HEK293T (cell line): Measurements from ENCODE around the gene CFAP43.

Source experiments
- CTCF ChIA-PET: fragments of 350-600 bp; formaldehyde crosslinking; extraction: SDS; loops from one replicate; lab custom pipeline; 2021; ENCODE audit warnings: antibody characterized with exemption, inconsistent platforms; lab: Yijun Ruan, JAX
- POLR2A ChIA-PET: fragments of 350-600 bp; formaldehyde crosslinking; extraction: SDS; loops from one replicate; lab custom pipeline; 2020; ENCODE audit warnings: antibody characterized with exemption, inconsistent platforms; lab: Yijun Ruan, JAX
- DNase-seq: peaks from one replicate; pipeline ENCODE4 v3.0.0; 2012; ENCODE audit warnings: mixed read lengths; ENCODE audit errors: extremely low spot score
- ARNT ChIP-seq: fragments of 450-650 bp; IDR thresholded peaks from 2 replicates; pipeline ENCODE4 v1.6.1; 2017; ENCODE audit warnings: mild to moderate bottlenecking
- BHLHE40 ChIP-seq: fragments of 450-650 bp; IDR thresholded peaks from 2 replicates; pipeline ENCODE4 v1.6.1; 2016; ENCODE audit warnings: mild to moderate bottlenecking, moderate library complexity, borderline replicate concordance
- CTBP1 ChIP-seq: fragments of 450-650 bp; IDR thresholded peaks from 2 replicates; pipeline ENCODE4 v1.6.1; 2016; ENCODE audit warnings: borderline replicate concordance
- ELF4 ChIP-seq: fragments of 450-650 bp; IDR thresholded peaks from 2 replicates; pipeline ENCODE4 v1.6.1; 2017; ENCODE audit warnings: antibody characterized with exemption
- FOXA1 ChIP-seq: fragments of 450-650 bp; IDR thresholded peaks from 2 replicates; pipeline ENCODE4 v1.6.1; 2016; ENCODE audit warnings: mild to moderate bottlenecking
- FOXK2 ChIP-seq: fragments of 450-650 bp; IDR thresholded peaks from 2 replicates; pipeline ENCODE4 v1.6.1; 2016; ENCODE audit warnings: mild to moderate bottlenecking
- FOXM1 ChIP-seq: fragments of 450-650 bp; IDR thresholded peaks from 2 replicates; pipeline ENCODE4 v1.6.1; 2017; ENCODE audit warnings: mild to moderate bottlenecking, borderline replicate concordance
- HDGF ChIP-seq: fragments of 450-650 bp; IDR thresholded peaks from 2 replicates; pipeline ENCODE4 v1.6.1; 2017; ENCODE audit warnings: antibody characterized with exemption, borderline replicate concordance
- L3MBTL2 ChIP-seq: fragments of 450-650 bp; conservative IDR thresholded peaks from 2 replicates; pipeline ENCODE4 v1.6.1; 2016; ENCODE audit warnings: mild to moderate bottlenecking
- LEF1 ChIP-seq: fragments of 450-650 bp; IDR thresholded peaks from 2 replicates; pipeline ENCODE4 v1.6.1; 2017; ENCODE audit warnings: mild to moderate bottlenecking, borderline replicate concordance
- NFRKB ChIP-seq: fragments of 450-650 bp; IDR thresholded peaks from 2 replicates; pipeline ENCODE4 v1.6.1; 2016; ENCODE audit warnings: mild to moderate bottlenecking, moderate library complexity
- PKNOX1 ChIP-seq: fragments of 450-650 bp; IDR thresholded peaks from 2 replicates; pipeline ENCODE4 v1.6.1; 2016
- SP1 ChIP-seq: fragments of 450-650 bp; IDR thresholded peaks from 2 replicates; pipeline ENCODE4 v1.6.1; 2017
- SUZ12 ChIP-seq: fragments of 450-650 bp; IDR thresholded peaks from 2 replicates; pipeline ENCODE4 v1.6.1; 2016; ENCODE audit warnings: mild to moderate bottlenecking
- TARDBP ChIP-seq: fragments of 450-650 bp; IDR thresholded peaks from 2 replicates; pipeline ENCODE4 v1.6.1; 2016
- ZNF384 ChIP-seq: fragments of 450-650 bp; IDR thresholded peaks from 2 replicates; pipeline ENCODE4 v1.6.1; 2016

The CFAP43 gene

DNA sequence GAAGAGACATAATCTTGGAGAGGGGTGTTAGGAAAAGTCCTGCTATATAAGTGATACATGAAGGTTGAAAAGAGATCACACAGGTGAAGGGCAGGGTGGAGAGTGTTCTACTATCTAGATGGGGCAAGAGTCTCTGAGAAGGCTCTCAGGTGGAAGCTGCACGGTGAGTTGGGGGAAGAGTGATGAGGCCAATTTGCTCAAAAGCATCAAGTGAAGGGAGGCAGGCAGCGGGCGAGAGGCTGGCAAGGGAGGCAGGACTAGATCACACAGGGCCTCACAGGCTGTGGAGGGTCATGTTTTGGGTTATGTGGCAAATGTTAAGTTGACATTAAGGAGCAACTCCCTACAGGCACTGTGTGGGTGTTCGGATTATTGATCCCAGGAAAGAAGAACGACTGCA, 143.9 kb downstream of the CFAP43 start:
- ChIA-PET CTCF (no interaction called here), POLR2A (no interaction called here)
- TF ChIP-seq HDGF (no peak), SUZ12 (no peak), FOXA1 (no peak), ZNF384 (no peak), ARNT (no peak), FOXK2 (no peak), TARDBP (no peak), NFRKB (no peak)
- DNase-seq = no peak

- ChIA-PET POLR2A (no interaction called here), CTCF (no interaction called here)
- DNase-seq = no peak
- no peak for TF ChIP-seq SP1
- TF ChIP-seq TARDBP = no peak
- no peak for TF ChIP-seq ELF4
- no peak for TF ChIP-seq SUZ12
- no peak for TF ChIP-seq NFRKB
- no peak for TF ChIP-seq HDGF
- TF ChIP-seq ZNF384 = no peak
- TF ChIP-seq FOXM1 = no peak
- TF ChIP-seq L3MBTL2 = no peak
These were observed 146.3 kb downstream of the CFAP43 start, which contains the start of gene COL17A1 for GRCh38 chr10:104085801-104086400. Gene COL17A1 (minus strand): TSS chr10:104085880. CDS start chr10:104080673, 5,207 bp downstream.

DNA sequence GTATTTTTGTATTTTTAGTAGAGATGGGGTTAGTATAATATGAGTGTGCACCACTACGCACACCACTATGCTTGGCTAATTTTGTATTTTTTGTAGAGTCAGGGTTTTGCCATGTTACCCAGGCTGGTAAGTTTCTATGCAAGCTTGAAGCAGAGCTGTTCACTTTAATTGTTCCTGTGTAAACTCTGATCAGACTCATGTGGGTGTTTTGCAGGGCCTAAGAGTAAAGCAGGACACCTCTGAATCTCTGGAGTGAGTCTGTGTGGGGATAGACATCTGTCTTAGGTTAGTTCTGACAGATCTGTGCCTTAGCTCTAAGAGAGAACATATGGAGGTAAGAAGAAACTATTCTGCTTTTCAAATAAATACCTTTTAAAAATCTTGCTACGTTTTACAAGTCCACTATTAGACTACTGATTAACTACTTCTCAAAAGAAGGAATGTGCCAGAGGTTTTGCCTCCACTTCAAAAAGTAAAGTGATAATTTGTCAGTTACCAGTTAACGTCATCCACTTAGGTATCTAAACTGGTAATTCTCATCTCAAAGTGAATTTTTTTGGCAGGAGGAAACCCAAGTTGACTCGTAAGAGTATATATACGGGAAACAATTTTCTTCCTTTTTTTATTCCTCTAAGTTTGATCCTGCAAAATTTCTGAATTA, 147.6 kb downstream of the CFAP43 start:
- ChIA-PET CTCF (no interaction called here), POLR2A (no interaction called here)
- TF ChIP-seq FOXK2 = no peak
- no peak for TF ChIP-seq L3MBTL2
- TF ChIP-seq LEF1 = no peak
- no peak for TF ChIP-seq FOXM1
- no peak for TF ChIP-seq ELF4
- TF ChIP-seq SUZ12 = no peak
- TF ChIP-seq NFRKB = no peak
- no peak for TF ChIP-seq CTBP1
- TF ChIP-seq TARDBP = no peak
- TF ChIP-seq BHLHE40 = no peak
- no peak for DNase-seq

DNA sequence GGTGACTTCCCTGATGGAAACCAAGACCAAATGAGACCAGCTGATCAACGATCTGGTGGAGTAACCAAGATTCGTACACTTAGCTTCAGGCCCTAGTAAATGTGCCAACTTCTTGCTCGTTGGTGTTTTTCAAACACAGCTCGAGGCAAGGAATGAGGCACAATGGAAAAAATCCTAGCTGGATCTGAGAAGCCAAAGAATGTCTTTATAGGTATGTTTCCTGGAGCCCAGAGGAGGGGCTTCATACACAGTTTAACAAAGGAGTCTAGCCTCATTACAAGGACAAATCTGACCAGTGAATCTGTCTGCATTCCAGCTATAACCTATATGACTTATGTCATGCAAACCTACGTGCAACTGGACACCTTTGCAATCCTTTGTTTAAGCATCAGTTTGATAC, 150.2 kb downstream of the CFAP43 start:
- CTCF ChIA-PET = interaction anchor here (1.3 kb wide), 1 partner anchor 9 kb away, joined by 3 read pairs; no protein-coding TSS in a partner anchor
- POLR2A ChIA-PET = interaction anchor here (1.3 kb wide), 1 partner anchor 9 kb away, joined by 4 read pairs; no protein-coding TSS in a partner anchor
- TF ChIP-seq CTBP1 (no peak), TARDBP (no peak), SUZ12 (no peak), ARNT (no peak), PKNOX1 (no peak), BHLHE40 (no peak), NFRKB (no peak), ELF4 (no peak), SP1 (no peak), LEF1 (no peak), FOXK2 (no peak), FOXM1 (no peak), HDGF (no peak), FOXA1 (no peak), L3MBTL2 (no peak)
- no peak for DNase-seq

GRCh38 chr10:104080762-104081161, 151.4 kb downstream of the CFAP43 start:
- peak; percentile 55 for DNase-seq
- TF ChIP-seq SP1 (no peak), PKNOX1 (peak; percentile 78)
- CTCF ChIA-PET = interaction anchor here (1.2 kb wide), 1 partner anchor 40 kb away, joined by 4 read pairs; no protein-coding TSS in a partner anchor
- POLR2A ChIA-PET = interaction anchor here (1.3 kb wide), 1 partner anchor 8 kb away, joined by 4 read pairs; no protein-coding TSS in a partner anchor
